Calu3 (cell line): Measurements from ENCODE around the gene SERPINC1. TPM values are rescaled to one million over a fixed set of nuclear protein-coding genes. Genes with fewer than 3 reads are reported as not detected.
"Not testable (repeated sequence)": the region's sequence is repeated elsewhere in the genome, so short reads cannot be mapped to it uniquely, and the experiment has no call there.

ENCODE experiments used
- Bru-seq: library from RNA; stranded (reverse); fragments of 400-500 nt; gene quantifications from one replicate; lab custom pipeline; 2021; lab: Mats Ljungman, UMichigan
- BruChase-seq, 2 experiments: library from RNA; stranded (reverse); fragments of 400-500 nt; gene quantifications; one replicate each; lab custom pipeline; 2021; lab: Mats Ljungman, UMichigan
- BruUV-seq: library from RNA; stranded (reverse); fragments of 400-500 nt; replicated peaks from 2 replicates; lab custom pipeline; 2021; lab: Mats Ljungman, UMichigan
- CTCF ChIA-PET: fragments of 300-600 bp; sonication (Branson Sonifier 250); formaldehyde crosslinking; loops from one replicate; lab custom pipeline; 2022; ENCODE audit warnings: antibody characterized with exemption; lab: Charles Lee
- DNase-seq: peaks from one replicate; pipeline ENCODE4 v3.0.0; 2022
- H3K27ac Mint-ChIP-seq: one replicate; pipeline ENCODE4 v1.8.0; 2022; ENCODE audit warnings: mixed read lengths; ENCODE audit not compliant: unreplicated experiment
- H3K27me3 Mint-ChIP-seq: one replicate; pipeline ENCODE4 v1.8.0; 2022; ENCODE audit warnings: mixed read lengths; ENCODE audit not compliant: unreplicated experiment
- H3K36me3 Mint-ChIP-seq: one replicate; pipeline ENCODE4 v1.8.0; 2022; ENCODE audit warnings: mild to moderate bottlenecking, moderate library complexity, mixed read lengths; ENCODE audit not compliant: insufficient read depth, unreplicated experiment
- H3K4me1 Mint-ChIP-seq: one replicate; pipeline ENCODE4 v1.8.0; 2022; ENCODE audit warnings: mild to moderate bottlenecking, low read depth, mixed read lengths; ENCODE audit not compliant: unreplicated experiment
- H3K4me3 Mint-ChIP-seq: one replicate; pipeline ENCODE4 v1.8.0; 2022; ENCODE audit warnings: mild to moderate bottlenecking, low read depth, moderate library complexity, mixed read lengths; ENCODE audit not compliant: unreplicated experiment
- H3K9me3 Mint-ChIP-seq: one replicate; pipeline ENCODE4 v1.8.0; 2022; ENCODE audit warnings: low read depth, mixed read lengths; ENCODE audit not compliant: unreplicated experiment
- intact Hi-C: fragments of 100-400 bp; cut with micrococcal nuclease; formaldehyde crosslinking; loops from one replicate; pipeline ENCODE4 v1.10.0; 2022; ENCODE audit not compliant: unreplicated experiment
- long read RNA-seq: library from polyadenylated mRNA; stranded (forward); transcript quantifications from one replicate; pipeline ENCODE4 v2.0.0, GENCODE V29; 2022
- total RNA-seq: library from RNA; stranded (reverse); gene quantifications from 2 replicates; pipeline ENCODE4 v1.2.3, GENCODE V29; 2022
- TF ChIP-seq, protein P1 (sequence below): fragments of 200-600 bp; IDR thresholded peaks from one replicate; pipeline ENCODE4 v1.8.0; 2022; ENCODE audit warnings: antibody characterized with exemption; ENCODE audit not compliant: unreplicated experiment

SERPINC1 gene
- 0.59 TPM in 1 of 2 replicates, not detected in the other for total RNA-seq
- percentile 20 among the genes with signal in this experiment for Bru-seq, nascent RNA
- percentile 22 among the genes with signal in this experiment for BruChase-seq, experiment 1, labeled RNA remaining after a 6-hour chase
- BruChase-seq, experiment 2, labeled RNA remaining after a 2-hour chase: percentile 26 among the genes with signal in this experiment
- long read RNA-seq: 0 reads

GRCh38 chr1:173917149-173917548, at the start of gene SERPINC1:
SERPINC1 (minus strand) TSS chr1:173917327; CDS start chr1:173917259, 68 bp downstream.
- H3K9me3 Mint-ChIP-seq: no peaks in the 10 kb centered on the region
- TF ChIP-seq, protein P1, sequence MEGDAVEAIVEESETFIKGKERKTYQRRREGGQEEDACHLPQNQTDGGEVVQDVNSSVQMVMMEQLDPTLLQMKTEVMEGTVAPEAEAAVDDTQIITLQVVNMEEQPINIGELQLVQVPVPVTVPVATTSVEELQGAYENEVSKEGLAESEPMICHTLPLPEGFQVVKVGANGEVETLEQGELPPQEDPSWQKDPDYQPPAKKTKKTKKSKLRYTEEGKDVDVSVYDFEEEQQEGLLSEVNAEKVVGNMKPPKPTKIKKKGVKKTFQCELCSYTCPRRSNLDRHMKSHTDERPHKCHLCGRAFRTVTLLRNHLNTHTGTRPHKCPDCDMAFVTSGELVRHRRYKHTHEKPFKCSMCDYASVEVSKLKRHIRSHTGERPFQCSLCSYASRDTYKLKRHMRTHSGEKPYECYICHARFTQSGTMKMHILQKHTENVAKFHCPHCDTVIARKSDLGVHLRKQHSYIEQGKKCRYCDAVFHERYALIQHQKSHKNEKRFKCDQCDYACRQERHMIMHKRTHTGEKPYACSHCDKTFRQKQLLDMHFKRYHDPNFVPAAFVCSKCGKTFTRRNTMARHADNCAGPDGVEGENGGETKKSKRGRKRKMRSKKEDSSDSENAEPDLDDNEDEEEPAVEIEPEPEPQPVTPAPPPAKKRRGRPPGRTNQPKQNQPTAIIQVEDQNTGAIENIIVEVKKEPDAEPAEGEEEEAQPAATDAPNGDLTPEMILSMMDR: no peak
- no peaks in the 10 kb centered on the region for H3K4me1 Mint-ChIP-seq
- no peak within 1 kb of the TSS for H3K4me3 Mint-ChIP-seq
- peaks cover under 1% of the 10 kb centered on the region for H3K36me3 Mint-ChIP-seq
- no peak for DNase-seq
- intact Hi-C loops: no loop called here
- H3K27me3 Mint-ChIP-seq: peaks cover 4% of the 10 kb centered on the region
- no TSS peak for BruUV-seq
- CTCF ChIA-PET: no interaction called here
- H3K27ac Mint-ChIP-seq: no peak within 1 kb of the TSS

GRCh38 chr1:173965896-173966295, 48.8 kb upstream of the SERPINC1 start:
- H3K36me3 Mint-ChIP-seq: peaks cover 67% of the 10 kb centered on the region
- H3K4me3 Mint-ChIP-seq, DNase-seq, H3K4me1 Mint-ChIP-seq, CTCF ChIA-PET, BruUV-seq, H3K27me3 Mint-ChIP-seq, H3K9me3 Mint-ChIP-seq, H3K27ac Mint-ChIP-seq: not testable (repeated sequence)
- intact Hi-C loops: loop anchor here (5.0 kb wide), 1 partner anchor 34 kb away; no protein-coding TSS in a partner anchor

DNA sequence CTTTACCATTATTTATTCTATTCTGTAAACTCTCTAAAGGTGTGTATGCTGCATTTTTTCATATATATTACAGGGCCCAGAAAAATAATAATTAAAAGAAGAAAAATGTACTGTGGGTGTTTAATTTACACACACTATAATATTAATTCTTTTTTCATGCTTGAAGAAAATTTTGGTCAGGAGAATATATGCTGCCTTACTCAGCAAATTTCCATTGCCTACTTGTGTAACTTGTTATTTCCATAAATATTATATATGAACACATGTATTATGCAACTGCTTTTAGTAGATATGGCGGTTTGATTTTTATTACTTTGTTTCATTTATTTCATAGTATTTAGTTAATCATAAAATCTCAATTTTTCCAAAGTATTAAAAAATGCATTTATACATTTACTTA, 46.4 kb upstream of the SERPINC1 start:
- no peak for DNase-seq
- no peak overlapping the region for H3K4me3 Mint-ChIP-seq
- CTCF ChIA-PET: interaction anchor here (0.8 kb wide), 1 partner anchor 34 kb away, joined by 3 read pairs; no protein-coding TSS in a partner anchor
- intact Hi-C loops: no loop called here
- H3K4me1 Mint-ChIP-seq: no peaks in the 10 kb centered on the region
- TF ChIP-seq, protein P1: no peak
- H3K9me3 Mint-ChIP-seq: no peaks in the 10 kb centered on the region
- peaks cover 67% of the 10 kb centered on the region for H3K36me3 Mint-ChIP-seq
- no TSS peak for BruUV-seq
- H3K27me3 Mint-ChIP-seq: no peaks in the 10 kb centered on the region
- no peak overlapping the region for H3K27ac Mint-ChIP-seq

- H3K27me3 Mint-ChIP-seq: no peaks in the 10 kb centered on the region
- no TSS peak for BruUV-seq
- H3K9me3 Mint-ChIP-seq: no peaks in the 10 kb centered on the region
- H3K4me1 Mint-ChIP-seq: no peaks in the 10 kb centered on the region
- DNase-seq: no peak
- H3K4me3 Mint-ChIP-seq: no peak overlapping the region
- intact Hi-C loops: no loop called here
- TF ChIP-seq, protein P1: no peak
- CTCF ChIA-PET: interaction anchor here (0.6 kb wide), 1 partner anchor 29 kb away, joined by 3 read pairs; no protein-coding TSS in a partner anchor
- peaks cover 53% of the 10 kb centered on the region for H3K36me3 Mint-ChIP-seq
- H3K27ac Mint-ChIP-seq: no peak overlapping the region
Measured at GRCh38 chr1:173960625-173961024, 43.5 kb upstream of the SERPINC1 start.

- BruUV-seq: no TSS peak
- H3K4me3 Mint-ChIP-seq: no peak overlapping the region
- intact Hi-C loops: no loop called here
- CTCF ChIA-PET: no interaction called here
- no peak for DNase-seq
- H3K27ac Mint-ChIP-seq: no peak overlapping the region
- TF ChIP-seq, protein P1: no peak
- no peaks in the 10 kb centered on the region for H3K27me3 Mint-ChIP-seq
- no peaks in the 10 kb centered on the region for H3K4me1 Mint-ChIP-seq
- peaks cover 47% of the 10 kb centered on the region for H3K36me3 Mint-ChIP-seq
- no peaks in the 10 kb centered on the region for H3K9me3 Mint-ChIP-seq
Measured at GRCh38 chr1:173954179-173954578, 37.1 kb upstream of the SERPINC1 start.
